NOMO-1 treated with dmso at 0.1 percent for 144 hours (cell line): ENCODE results near the gene ITGB3.
"Not testable (repeated sequence)": the region's sequence is repeated elsewhere in the genome, so short reads cannot be mapped to it uniquely, and the experiment has no call there.

Source experiments
- DNase-seq: peaks from one replicate; lab custom pipeline; 2025; ENCODE audit not compliant: unreplicated experiment; lab: John Stamatoyannopoulos, UW

ITGB3 gene

DNA sequence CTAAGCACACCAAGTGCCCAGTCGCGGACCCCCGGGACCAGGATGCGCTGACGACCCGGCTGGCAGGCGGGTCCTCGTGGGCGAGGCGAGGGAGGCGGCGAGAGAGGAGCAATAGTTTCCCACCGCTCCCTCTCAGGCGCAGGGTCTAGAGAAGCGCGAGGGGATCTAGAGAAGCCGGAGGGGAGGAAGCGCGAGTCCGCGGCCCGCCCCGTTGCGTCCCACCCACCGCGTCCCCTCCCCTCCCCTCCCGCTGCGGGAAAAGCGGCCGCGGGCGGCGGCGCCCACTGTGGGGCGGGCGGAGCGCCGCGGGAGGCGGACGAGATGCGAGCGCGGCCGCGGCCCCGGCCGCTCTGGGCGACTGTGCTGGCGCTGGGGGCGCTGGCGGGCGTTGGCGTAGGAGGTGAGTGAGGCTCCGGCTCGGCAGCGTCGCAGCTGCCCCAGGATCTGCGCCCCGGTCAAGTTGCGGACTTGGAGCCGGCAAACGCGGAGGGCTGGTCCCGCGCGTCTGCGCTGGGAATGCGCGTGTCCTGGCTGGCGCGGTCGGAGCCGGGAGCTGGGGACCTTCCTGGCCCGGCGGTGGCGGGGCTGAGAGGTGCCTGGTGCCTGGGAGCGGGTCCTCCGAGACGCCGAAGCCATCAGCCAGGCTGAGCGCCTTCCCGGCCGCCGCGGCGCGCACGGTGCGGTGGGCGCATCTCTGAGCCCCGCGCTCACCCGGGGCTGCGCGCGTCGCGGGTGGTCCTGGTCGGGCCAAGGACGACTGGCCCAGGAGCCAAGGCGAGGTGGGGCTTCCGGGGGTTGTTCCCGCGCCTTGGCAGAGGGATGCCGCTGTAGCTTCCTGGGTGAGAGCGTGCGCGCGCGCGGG lies at the start of gene ITGB3:
TSS of gene ITGB3 (plus strand) at position 287 of the 862 bp plus-strand sequence. CDS start at position 322, 35 bp downstream.
- peak; percentile 65 for DNase-seq

DNA sequence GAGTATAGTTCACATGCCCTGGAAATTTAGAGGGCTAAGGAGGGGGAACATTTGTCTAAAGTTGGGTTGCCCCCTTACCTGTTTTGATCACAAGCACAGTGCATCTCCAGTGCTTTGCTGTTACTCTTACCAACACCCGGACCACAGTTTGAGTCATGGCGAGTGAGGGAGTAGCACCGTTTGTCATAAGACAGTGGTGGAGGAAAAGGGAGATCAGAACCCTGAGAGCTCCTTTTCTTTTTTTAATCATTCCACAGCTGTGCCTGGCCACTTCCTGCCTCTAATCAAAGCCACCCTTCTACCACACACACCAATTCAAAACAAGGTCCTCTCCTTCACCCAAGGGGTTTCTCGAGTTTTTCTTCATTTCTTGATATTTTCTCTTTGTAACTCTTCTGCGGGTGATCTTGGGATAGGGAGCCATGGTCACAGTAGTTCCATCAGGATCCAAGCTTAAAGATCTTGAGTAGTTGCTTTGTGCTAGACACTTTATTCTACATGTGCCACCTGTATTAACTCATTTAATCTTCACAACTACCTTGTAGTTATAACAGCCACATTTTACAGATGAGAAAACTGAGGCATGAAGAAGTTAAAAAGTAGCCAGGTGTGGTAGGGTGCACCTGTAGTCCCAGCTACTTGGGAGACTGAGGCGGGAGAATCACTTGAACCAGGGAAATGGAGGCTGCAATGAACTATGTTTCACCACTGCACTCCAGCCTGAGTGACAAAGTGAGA lies 49.5 kb upstream of the ITGB3 start:
- no peak for DNase-seq

DNA sequence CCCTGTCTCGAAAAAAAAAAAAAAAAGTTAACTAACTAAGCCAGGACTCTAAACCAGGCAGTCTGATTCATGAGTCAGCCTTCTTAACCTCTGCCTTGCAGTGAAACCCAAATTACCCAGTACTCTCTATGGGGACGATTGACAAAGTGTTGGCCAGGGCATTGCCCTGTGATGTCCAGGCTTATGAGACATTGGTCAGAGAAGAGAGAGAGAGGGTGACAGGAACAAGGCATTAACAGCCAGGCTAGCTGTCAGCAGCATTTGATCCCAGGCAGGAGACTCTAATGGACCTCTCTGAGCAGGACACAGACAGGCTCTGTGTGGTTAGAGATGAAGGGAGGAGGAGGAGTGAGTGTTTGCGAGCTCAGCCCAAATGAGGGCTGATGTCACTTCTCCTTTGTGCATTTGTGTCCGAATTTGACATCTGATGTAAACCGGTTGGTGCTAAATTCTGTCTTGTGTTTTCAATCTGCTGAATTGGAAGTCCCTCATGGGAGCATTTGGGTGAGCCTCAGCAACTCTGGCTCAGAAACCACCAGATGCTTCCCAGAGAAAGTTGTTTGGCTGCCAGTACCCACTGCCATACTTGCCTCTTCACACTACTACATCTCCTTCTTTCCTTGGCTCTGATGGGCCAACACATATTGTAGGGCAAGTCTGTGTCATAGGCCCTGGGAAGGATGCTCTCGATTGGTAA lies 48.8 kb upstream of the ITGB3 start:
- DNase-seq, result peak; percentile 5

GRCh38 chr17:47205419-47205963 lies 48.1 kb upstream of the ITGB3 start:
- no peak for DNase-seq

GRCh38 chr17:47207143-47208067 lies 46.2 kb upstream of the ITGB3 start:
- no peak for DNase-seq

DNA sequence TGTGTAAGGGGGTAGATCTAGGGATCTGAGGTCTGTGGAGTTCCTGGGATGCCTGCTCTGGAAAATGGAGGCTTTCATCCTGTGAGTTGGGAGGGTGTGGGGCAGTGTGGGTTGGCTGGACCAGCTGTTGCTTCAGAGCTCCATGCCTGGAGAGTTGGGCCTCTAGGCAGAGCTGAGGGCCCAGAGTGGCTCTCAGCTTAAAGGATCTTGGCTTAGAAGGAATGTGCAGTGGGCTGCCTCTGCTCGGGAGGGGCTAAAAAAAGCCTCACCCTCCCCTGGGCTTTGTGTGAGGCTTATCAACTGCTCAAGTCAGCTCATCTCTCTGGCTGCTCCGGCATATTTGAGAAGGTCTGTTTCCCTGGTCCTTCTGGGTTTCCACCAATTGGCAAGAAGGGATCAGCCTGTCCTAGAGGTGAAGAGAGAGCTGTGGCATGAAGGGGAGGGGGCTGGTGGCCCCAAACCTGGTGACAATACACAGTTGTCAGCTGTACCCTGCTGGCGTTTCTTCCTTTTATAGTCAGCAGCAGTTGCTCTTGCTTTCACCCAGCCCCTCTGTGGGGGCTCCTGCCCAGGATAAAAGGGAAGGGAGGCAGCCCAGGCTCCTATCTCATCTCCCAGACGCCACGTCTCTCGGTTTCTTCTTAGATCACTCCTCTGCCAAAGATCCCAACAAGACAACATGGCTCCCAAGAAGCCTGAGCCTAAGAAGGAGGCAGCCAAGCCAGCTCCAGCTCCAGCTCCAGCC lies 44.7 kb upstream of the ITGB3 start, which contains the start of gene MYL4:
TSS of gene MYL4 (plus strand) at position 605 of the 745 bp plus-strand sequence. CDS start at position 680, 75 bp downstream.
- no peak for DNase-seq

GRCh38 chr17:47209499-47209898 lies 44.1 kb upstream of the ITGB3 start:
- DNase-seq, result no peak

GRCh38 chr17:47210105-47210504 lies 43.5 kb upstream of the ITGB3 start:
- DNase-seq, result no peak

GRCh38 chr17:47210779-47211178 lies 42.8 kb upstream of the ITGB3 start:
- no peak for DNase-seq

DNA sequence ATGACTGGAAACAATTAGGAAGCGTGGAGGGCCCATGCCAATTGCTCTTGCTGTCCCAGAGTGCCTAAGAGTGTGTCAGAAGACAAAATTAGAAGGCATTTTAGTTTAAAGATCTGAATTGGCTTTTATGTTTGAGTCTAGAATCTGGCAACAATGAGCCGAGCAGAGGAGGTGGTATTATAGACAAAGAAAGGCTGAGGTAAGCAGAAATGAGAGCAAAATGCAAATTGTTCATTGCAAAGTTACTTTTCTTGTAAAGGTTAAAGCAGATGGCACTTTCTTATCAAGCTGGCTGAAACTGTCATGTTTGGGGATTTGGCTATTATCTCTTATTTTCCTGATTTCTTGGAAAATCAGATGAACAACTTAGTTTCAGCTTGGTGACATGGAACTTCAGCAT lies 41.2 kb upstream of the ITGB3 start:
- no peak for DNase-seq

DNA sequence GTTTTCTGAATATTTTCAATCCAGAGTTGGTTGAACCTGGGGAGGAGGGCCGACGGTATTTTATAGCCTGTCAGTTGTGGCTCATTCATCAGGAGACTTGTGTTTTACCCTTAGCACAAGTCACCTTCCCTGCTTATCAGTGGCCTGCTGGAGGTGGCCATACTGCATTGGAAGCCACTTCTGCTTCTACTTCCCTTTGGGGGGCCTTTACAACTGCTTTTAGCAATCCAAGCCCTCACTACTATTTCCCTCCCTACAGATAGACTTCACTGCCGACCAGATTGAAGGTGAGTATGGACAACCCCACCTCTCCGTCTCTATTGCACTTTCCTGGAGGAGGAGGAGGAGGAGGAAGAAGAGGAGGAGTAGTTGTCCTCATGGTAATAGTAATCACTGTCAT lies 40.1 kb upstream of the ITGB3 start:
- no peak for DNase-seq

DNA sequence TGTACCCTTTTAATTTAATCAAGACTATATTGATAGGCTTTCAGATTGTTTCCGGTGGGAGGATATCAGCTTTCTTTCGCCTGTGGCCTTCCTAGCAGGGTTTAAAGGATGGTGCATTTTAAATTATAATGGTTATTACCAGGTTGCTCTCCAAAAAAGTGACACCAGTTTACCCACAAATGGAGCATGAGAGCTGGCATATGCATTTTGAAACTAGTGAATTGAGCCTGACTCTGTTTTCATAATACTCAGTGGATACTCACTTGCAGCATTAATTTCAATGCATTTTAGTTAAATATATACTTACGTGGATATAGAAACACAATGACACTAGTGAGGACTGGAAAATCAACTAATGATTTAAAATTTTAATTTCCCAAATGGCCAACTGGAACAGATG lies 38.7 kb upstream of the ITGB3 start:
- no peak for DNase-seq

DNA sequence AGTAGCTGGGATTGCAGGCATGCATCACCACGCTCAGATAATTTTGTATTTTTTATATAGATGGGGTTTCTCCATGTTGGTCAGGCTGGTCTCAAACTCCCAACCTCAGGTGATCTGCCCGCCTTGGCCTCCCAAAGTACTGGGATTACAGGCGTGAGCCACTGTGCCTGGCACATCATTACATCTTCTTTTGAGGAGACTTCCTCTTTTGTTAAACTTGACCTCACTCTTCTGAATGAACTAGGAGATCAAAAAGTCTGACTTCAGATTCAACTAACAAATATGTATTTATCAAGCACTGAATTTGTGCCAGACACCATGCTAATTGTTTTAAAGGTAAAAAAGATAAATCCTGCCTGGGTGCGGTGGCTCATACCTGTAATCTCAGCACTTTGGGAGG lies 36.8 kb upstream of the ITGB3 start:
- DNase-seq, result not testable (repeated sequence)

DNA sequence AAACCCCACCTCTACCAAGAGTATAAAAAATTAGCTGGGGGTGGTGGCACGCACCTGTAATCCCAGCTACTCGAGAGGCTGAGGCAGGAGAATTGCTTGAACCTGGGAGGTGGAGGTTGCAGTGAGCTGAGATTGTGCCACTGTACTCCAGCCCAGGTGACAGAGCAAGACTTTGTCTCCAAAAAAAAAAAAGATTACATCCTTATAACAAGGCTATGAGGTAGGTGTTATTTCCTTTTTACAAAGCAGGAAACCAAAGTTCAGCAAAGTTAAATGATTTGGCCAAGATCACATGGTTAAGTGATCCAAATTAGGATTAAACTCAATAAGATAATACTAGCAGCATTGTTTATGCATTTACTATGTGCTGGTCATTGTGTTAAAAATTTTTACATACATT lies 36.3 kb upstream of the ITGB3 start:
- DNase-seq, result not testable (repeated sequence)

DNA sequence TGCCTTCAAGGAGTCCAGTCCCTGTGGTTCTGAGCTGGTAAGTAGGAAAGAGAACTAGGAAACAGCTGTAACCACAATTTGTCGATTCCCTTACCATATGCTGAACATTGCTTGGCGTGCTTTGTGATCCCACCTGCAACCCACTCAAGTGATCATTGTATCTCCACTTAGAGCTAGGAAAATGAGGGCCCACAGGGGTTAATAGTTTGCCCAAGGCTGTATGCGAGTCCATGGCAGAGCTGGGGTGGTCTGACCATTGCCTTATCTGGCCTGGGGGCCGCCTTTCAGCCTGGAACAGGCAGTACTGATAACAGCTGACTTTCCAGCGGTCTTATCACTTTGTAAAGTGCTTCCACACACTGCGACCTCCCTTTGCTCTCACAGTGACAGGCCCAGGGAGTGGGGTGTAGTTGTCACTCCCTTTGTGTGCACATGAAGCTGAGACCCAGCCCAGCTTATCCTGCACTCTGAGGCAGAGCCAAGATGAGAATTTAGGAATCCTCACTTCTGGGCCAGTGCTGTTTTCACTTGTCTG lies 34.7 kb upstream of the ITGB3 start:
- no peak for DNase-seq

DNA sequence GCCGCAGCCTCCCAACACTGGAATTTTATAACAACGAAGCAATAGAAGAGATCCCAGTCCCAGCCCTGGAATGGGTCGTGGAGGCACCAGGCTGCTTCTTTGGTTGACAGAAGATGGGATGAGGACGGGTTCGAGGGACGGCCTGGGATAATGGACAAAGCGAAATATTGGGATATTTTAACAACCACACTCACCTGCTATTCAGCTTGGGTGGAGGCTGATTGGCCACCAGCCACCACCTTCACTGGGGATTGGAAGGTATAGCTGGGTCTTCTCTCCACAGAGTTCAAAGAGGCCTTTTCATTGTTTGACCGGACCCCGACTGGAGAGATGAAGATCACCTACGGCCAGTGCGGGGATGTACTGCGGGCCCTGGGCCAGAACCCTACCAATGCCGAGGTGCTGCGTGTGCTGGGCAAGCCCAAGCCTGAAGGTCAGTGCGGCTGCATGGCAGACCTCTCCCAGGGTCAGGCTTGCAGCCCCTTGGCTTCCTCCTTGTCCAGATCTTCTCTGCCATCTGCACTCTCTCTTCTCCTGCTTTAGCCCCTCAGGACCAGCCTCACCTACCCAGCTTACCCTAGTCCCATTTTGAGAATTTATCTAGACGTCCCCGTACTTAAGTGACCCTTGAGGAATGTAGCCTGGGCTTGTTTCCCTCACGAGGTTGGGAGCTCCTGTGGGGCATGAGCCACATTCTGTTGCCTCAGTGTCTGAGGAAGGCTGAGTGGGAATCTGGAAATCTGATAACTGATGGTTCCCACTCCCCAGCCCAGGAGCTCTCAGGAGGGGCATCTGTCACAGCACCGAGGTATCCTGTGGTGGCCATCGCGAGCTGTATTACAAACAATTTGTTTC lies 33.8 kb upstream of the ITGB3 start:
- no peak for DNase-seq

DNA sequence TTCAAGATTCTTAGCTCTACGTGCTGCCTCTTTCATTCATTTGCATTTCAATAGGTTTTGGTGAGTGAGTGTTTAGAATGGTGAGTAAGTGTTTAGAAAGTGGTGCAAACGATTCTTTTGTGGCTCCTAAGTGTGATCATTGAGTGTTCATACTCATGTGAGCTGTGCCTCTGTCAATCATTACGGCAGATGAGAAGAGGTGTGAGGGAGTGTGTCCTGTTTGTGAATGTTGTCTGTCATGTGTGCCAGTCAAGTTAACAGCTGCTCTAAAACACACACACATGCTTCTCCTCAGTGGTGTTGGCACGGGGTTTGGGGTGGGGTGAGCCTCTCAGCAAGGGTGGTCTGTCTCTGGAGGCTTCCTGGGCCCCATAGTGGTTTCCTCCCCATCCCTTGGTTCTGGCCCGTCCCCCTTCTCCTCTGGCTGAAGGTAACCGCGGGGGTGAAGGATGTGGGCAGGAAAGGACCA lies 33.1 kb upstream of the ITGB3 start:
- DNase-seq, result no peak

DNA sequence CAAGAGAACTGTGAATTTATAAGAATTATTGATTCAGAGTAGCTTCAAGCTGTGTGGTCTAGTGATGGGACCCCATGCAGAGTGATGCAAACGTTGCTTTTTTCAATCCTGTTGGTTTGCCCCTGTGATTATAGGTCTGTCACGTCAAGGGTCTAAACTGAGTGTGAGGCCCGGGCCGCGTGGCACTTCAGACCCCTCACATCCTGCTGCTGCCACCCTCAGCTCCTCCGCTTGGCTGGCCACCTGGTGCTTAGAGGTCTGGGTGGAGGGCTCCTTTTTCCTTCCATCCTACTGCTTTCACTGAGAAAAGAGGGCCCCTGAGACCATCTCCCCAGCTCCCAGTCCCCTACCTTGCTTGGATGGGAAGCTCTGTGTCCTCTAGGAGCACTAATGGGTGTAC lies 32.5 kb upstream of the ITGB3 start:
- no peak for DNase-seq
